Activated B cell treated with CpG ODN at 0.5 μM for 24 hours (primary cell): Measurements from ENCODE around the gene CASQ2. TPM values are rescaled to one million over a fixed set of nuclear protein-coding genes. Genes with fewer than 3 reads are reported as not detected.

ENCODE experiments used
- ATAC-seq: fragments of 200-7000 bp; cut with Tn5 transposase; one replicate; pipeline ENCODE4 v1.10.0; 2021; ENCODE audit warnings: low read depth, mild to moderate bottlenecking, moderate library complexity
- CTCF ChIA-PET: fragments of 350-600 bp; sonication (Branson Sonifier 250); formaldehyde crosslinking; loops from one replicate; lab custom pipeline; 2021; ENCODE audit warnings: antibody characterized with exemption; lab: Charles Lee
- POLR2A ChIA-PET: fragments of 350-600 bp; sonication (Branson Sonifier 250); formaldehyde crosslinking; loops from one replicate; lab custom pipeline; 2021; ENCODE audit warnings: antibody characterized with exemption; lab: Charles Lee
- DNase-seq: peaks from one replicate; pipeline ENCODE4 v3.0.0; 2022
- H3K27ac Mint-ChIP-seq: one replicate; pipeline ENCODE4 v1.8.0; 2020; ENCODE audit warnings: mixed read lengths
- H3K27me3 Mint-ChIP-seq: one replicate; pipeline ENCODE4 v1.8.0; 2021; ENCODE audit warnings: mixed read lengths
- H3K36me3 Mint-ChIP-seq: one replicate; pipeline ENCODE4 v1.8.0; 2021; ENCODE audit warnings: low read depth, mixed read lengths
- H3K4me1 Mint-ChIP-seq: one replicate; pipeline ENCODE4 v1.8.0; 2021; ENCODE audit warnings: mixed read lengths
- H3K4me3 Mint-ChIP-seq: one replicate; pipeline ENCODE4 v1.8.0; 2020; ENCODE audit warnings: mild to moderate bottlenecking, mixed read lengths
- H3K9me3 Mint-ChIP-seq: one replicate; pipeline ENCODE4 v1.8.0; 2020; ENCODE audit warnings: mixed read lengths
- CTCF ChIP-seq: fragments of 200-600 bp; IDR thresholded peaks from one replicate; pipeline ENCODE4 v1.8.0; 2022; ENCODE audit warnings: antibody characterized with exemption, mild to moderate bottlenecking
- intact Hi-C: fragments of 100-400 bp; cut with micrococcal nuclease; formaldehyde crosslinking; loops from one replicate; pipeline ENCODE4 v1.15.1; 2024
- total RNA-seq: library from RNA; stranded (reverse); gene quantifications from 2 replicates; pipeline ENCODE4 v1.2.3, GENCODE V29; 2022

CASQ2 gene
- total RNA-seq, 1 donor from 2014 or later: not detected

- Mint-ChIP-seq H3K9me3 (no peaks in the 10 kb centered on the region), H3K27ac (no peak overlapping the region)
- CTCF ChIA-PET: no interaction called here
These were observed 87.8 kb downstream of the CASQ2 start for GRCh38 chr1:115680730-115681111.

GRCh38 chr1:115679141-115679611 is 89.3 kb downstream of the CASQ2 start:
- TF ChIP-seq CTCF: no peak
- no peaks in the 10 kb centered on the region for H3K9me3 Mint-ChIP-seq
- H3K27ac Mint-ChIP-seq: no peak overlapping the region
- DNase-seq (no peak), ATAC-seq (no peak)
- POLR2A ChIA-PET: no interaction called here
- H3K27me3 Mint-ChIP-seq: no peaks in the 10 kb centered on the region
- H3K4me3 Mint-ChIP-seq: no peak overlapping the region
- CTCF ChIA-PET: no interaction called here
- H3K36me3 Mint-ChIP-seq: no peaks in the 10 kb centered on the region
- intact Hi-C loops: no loop called here
- H3K4me1 Mint-ChIP-seq: peaks cover 8% of the 10 kb centered on the region

More at GRCh38 chr1:115680730-115681111, 87.8 kb downstream of the CASQ2 start:
- no peak for DNase-seq
- TF ChIP-seq CTCF: no peak
- Mint-ChIP-seq H3K4me3 (no peak overlapping the region), H3K36me3 (no peaks in the 10 kb centered on the region), H3K4me1 (peaks cover 8% of the 10 kb centered on the region), H3K27me3 (no peaks in the 10 kb centered on the region)
- POLR2A ChIA-PET: no interaction called here
- intact Hi-C loops: no loop called here
- no peak for ATAC-seq

- Mint-ChIP-seq H3K4me3 (no peak overlapping the region), H3K9me3 (no peaks in the 10 kb centered on the region), H3K27ac (no peak overlapping the region), H3K27me3 (no peaks in the 10 kb centered on the region), H3K36me3 (no peaks in the 10 kb centered on the region), H3K4me1 (peaks cover 8% of the 10 kb centered on the region)
- DNase-seq (no peak), ATAC-seq (no peak)
- no peak for TF ChIP-seq CTCF
- intact Hi-C loops: no loop called here
- POLR2A ChIA-PET: no interaction called here
- CTCF ChIA-PET: no interaction called here
These were observed 90.4 kb downstream of the CASQ2 start for GRCh38 chr1:115678141-115678540.

DNA sequence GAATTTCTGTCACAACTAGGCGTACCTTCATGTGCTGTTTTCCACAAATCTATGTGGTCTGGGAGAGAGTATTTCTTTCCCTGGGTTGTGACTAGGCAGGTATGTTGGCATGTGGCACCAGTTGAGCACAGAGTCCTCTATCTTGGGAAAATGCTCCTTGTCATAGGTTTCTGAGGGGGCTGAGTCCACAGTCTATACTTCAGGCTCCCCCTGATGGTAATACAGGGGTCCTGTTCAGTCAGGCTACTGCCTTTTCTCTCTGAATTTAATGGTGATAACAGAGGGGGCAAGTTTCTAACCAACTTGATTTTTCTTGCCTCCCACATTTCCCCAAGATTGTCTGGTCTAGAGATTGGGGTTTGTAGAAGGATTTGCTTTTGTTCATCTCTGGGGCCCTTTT is 90.9 kb downstream of the CASQ2 start:
- H3K9me3 Mint-ChIP-seq: no peaks in the 10 kb centered on the region
- no peaks in the 10 kb centered on the region for H3K36me3 Mint-ChIP-seq
- H3K27me3 Mint-ChIP-seq: no peaks in the 10 kb centered on the region
- no peak overlapping the region for H3K27ac Mint-ChIP-seq
- POLR2A ChIA-PET: no interaction called here
- no peak for ATAC-seq
- CTCF ChIA-PET: no interaction called here
- H3K4me1 Mint-ChIP-seq: peaks cover 8% of the 10 kb centered on the region
- no peak for TF ChIP-seq CTCF
- no peak for DNase-seq
- H3K4me3 Mint-ChIP-seq: no peak overlapping the region
- intact Hi-C loops: no loop called here

DNA sequence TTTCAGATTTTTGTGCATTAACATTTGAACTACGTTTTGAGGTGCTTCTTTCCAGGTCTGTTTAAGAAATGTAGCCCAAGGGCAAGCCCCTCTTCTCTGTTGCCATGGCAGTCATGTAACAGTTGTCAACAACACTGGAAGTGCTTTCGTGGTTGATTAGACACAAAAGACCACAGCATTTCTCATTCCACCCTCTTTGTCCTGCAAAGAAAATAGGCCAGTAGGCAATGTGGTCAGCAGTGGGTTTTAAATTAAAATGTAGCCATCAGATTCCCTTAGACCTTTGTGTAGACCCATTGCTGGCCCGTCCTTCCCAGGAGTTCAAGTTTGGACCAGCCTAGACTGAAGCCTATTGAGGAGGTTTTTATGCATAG is 91.3 kb downstream of the CASQ2 start:
- intact Hi-C loops: no loop called here
- Mint-ChIP-seq H3K36me3 (no peaks in the 10 kb centered on the region), H3K27me3 (no peaks in the 10 kb centered on the region), H3K4me3 (no peak overlapping the region), H3K4me1 (peaks cover 8% of the 10 kb centered on the region), H3K27ac (no peak overlapping the region), H3K9me3 (no peaks in the 10 kb centered on the region)
- ChIA-PET POLR2A (no interaction called here), CTCF (no interaction called here)
- no peak for TF ChIP-seq CTCF
- DNase-seq (no peak), ATAC-seq (no peak)
